ENCODE data around the gene PTPRC.

GRCh38 chr1:198734323-198735008 is 95.6 kb downstream of the PTPRC start:
- TF ChIP-seq CTCF (optimal IDR thresholded peaks at IDR 0.05 in 1 of 3, IDR thresholded peaks at IDR 0.05 in 1 of 3, conservative IDR thresholded peaks at IDR 0.05 in 1 of 3; ENCODE audit: extremely low read depth in 1 of 3, insufficient read depth in 2 of 3, low read length in 3 of 3) (no peak), EZH2 (IDR thresholded peaks at IDR 0.05; ENCODE audit: low read length) (no peak)

All from keratinocyte (primary cell).